ENCODE measurements around the gene ARCN1. TPM values are rescaled to one million over a fixed set of nuclear protein-coding genes. Genes with fewer than 3 reads are reported as not detected.

ARCN1 gene
- total and polyA plus RNA-seq, 9 of the 15 experiments (the other 6 are each of a cell fraction or from before 2014, with no cell fraction given) = 30.0 to 224 (median 76.4) TPM

DNA sequence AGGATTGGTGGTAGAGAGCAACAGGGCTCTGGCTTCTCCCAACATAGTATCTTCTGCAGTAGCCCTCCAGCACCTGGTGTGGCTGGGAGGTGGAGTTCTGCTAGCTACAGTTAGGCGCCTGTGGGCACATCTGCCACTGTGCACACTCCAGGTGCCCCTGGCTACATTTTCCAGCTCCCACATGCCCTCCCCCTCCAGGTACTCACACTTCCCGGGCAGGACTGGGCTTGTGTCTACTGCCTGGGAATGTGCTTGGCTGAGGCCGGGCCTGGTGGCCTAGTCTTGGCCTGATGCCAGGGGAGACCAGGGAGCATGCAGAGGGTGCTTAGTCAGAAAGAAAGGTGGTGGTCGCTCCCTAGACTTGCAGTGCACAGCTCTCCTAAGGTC is 51.1 kb downstream of the ARCN1 start:
- Histone ChIP-seq H3K4me3 (no peak overlapping the region), H3K27me3 (ENCODE audit: control insufficient read depth in 2 of 2, insufficient read depth in 2 of 2, low read length in 2 of 2) (no peaks in the 10 kb centered on the region), H3K9ac (ENCODE audit: insufficient read depth in 1 of 2, low read depth in 2 of 2, low read length in 2 of 2) (peak overlapping the region in 1 of 2 experiments; percentile 63; a peak in 2 of 4 replicates), H2AFZ (ENCODE audit: low read depth, low read length) (no peak overlapping the region), H3K79me2 (ENCODE audit: control insufficient read depth, insufficient read depth, low read length) (peaks cover 13% of the 10 kb centered on the region), H3K9me1 (ENCODE audit: control insufficient read depth, insufficient read depth, low read length) (no peaks in the 10 kb centered on the region), H3K27ac (ENCODE audit: extremely low read depth, low read depth, low read length) (no peak overlapping the region), H3K36me3 (ENCODE audit: control insufficient read depth, insufficient read depth, low read length) (peaks cover 27% of the 10 kb centered on the region), H3K4me1 (replicated peaks in 1 of 2; ENCODE audit: control insufficient read depth in 2 of 2, insufficient read depth in 2 of 2, low read length in 2 of 2) (peaks cover 28 to 53% of the 10 kb centered on the region in 2 experiments), H3K4me2 (ENCODE audit: insufficient read depth, low read length) (no peak overlapping the region), H3K9me3 (replicated peaks; ENCODE audit: control insufficient read depth, insufficient read depth, low read depth, low read length) (no peaks in the 10 kb centered on the region), H4K20me1 (replicated peaks; ENCODE audit: control insufficient read depth, insufficient read depth, low read length) (no peaks in the 10 kb centered on the region)
- ChIA-PET CTCF (ENCODE audit: low intra/inter-chr PET ratio) (no interaction called here), POLR2A (interaction anchor here (0.7 to 0.8 kb wide), 3 partner anchors 10 to 553 kb away, joined by 3 to 5 read pairs (median 4); no protein-coding TSS in a partner anchor)
- 94% methylated on average over 3 of the region's 4 CpGs for WGBS (ENCODE audit: insufficient coverage, low coverage, missing lambda C conversion rate)
- BruUV-seq (replicated peaks) = no TSS peak
- FAIRE-seq (no peak), DNase-seq (ENCODE audit: extremely low read depth in 1 of 4, low spot score in 3 of 4) (no peak), ATAC-seq (no peak)
- TF ChIP-seq NFIX (CRISPR knock-in tag; IDR thresholded peaks at IDR 0.05; ENCODE audit: low read depth) (peak; percentile 28; the same call in 1 of the 2 replicates), ILK (tag; IDR thresholded peaks at IDR 0.05; ENCODE audit: borderline replicate concordance, low read depth) (no peak), NFIC (IDR thresholded peaks at IDR 0.05) (peak; percentile 94)
- intact Hi-C loops (cut with micrococcal nuclease) (no loop called here), in situ Hi-C loops (cut with MboI) (no loop called here)

DNA sequence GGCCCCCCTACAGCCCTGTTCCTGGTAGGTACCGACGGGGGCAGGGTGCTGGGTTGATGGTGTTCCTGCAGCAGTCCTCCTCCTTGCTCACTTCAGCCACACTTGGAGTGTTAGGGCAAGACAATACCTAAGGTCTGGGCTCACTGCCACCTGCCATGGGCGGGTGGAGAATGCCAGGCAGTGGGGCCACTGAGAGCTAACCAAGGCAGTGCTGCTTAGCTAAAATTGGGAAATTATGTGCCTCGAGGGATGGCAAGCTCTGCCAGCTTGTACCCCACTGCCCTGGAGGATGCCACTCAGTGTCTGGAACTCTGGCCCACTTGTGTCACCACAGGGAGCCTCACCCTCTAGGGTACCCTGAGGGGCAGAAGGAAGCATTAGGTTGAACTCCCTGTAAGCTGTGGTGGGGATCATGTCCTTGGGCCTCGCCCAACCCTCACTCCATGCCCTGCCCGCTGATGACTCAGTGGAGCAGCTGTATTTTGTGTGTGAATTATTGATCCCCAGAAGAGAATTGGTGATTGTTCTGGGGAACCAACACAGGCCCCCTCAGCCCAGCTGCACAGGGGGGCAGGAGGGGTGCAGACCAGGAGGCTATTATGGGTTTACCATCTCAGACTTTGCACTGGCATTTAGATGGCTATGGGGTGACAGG is 53.0 kb downstream of the ARCN1 start:
- WGBS (ENCODE audit: insufficient coverage, low coverage, missing lambda C conversion rate) = 76% methylated on average over 6 of the region's 6 CpGs
- ChIA-PET POLR2A (interaction anchor here (1.0 to 1.8 kb wide), 3 partner anchors 10 to 12 kb away, joined by 3 to 6 read pairs (median 6); no protein-coding TSS in a partner anchor), CTCF (ENCODE audit: low intra/inter-chr PET ratio) (no interaction called here)
- DNase-seq (ENCODE audit: extremely low read depth in 1 of 4, low spot score in 3 of 4) = no peak
- Histone ChIP-seq H3K36me3 (ENCODE audit: control insufficient read depth, insufficient read depth, low read length) (peaks cover 39% of the 10 kb centered on the region; the same call in 2 of the 3 replicates), H3K27me3 (ENCODE audit: control insufficient read depth in 2 of 2, insufficient read depth in 2 of 2, low read length in 2 of 2) (no peaks in the 10 kb centered on the region), H2AFZ (ENCODE audit: low read depth, low read length) (no peak overlapping the region), H3K9me3 (replicated peaks; ENCODE audit: control insufficient read depth, insufficient read depth, low read depth, low read length) (no peaks in the 10 kb centered on the region), H3K79me2 (ENCODE audit: control insufficient read depth, insufficient read depth, low read length) (peaks cover 13% of the 10 kb centered on the region), H3K4me3 (no peak overlapping the region), H3K9me1 (ENCODE audit: control insufficient read depth, insufficient read depth, low read length) (no peaks in the 10 kb centered on the region), H3K27ac (ENCODE audit: extremely low read depth, low read depth, low read length) (no peak overlapping the region), H3K4me2 (ENCODE audit: insufficient read depth, low read length) (no peak overlapping the region), H4K20me1 (replicated peaks; ENCODE audit: control insufficient read depth, insufficient read depth, low read length) (peaks cover 5% of the 10 kb centered on the region; the same call in 1 of the 2 replicates), H3K9ac (ENCODE audit: insufficient read depth in 1 of 2, low read depth in 2 of 2, low read length in 2 of 2) (no peak overlapping the region), H3K4me1 (replicated peaks in 1 of 2; ENCODE audit: control insufficient read depth in 2 of 2, insufficient read depth in 2 of 2, low read length in 2 of 2) (peaks cover 20 to 56% of the 10 kb centered on the region in 2 experiments)
- FAIRE-seq = no peak
- intact Hi-C loops (cut with micrococcal nuclease) = no loop called here
- no TSS peak for BruUV-seq (replicated peaks)
- no peak for ATAC-seq
- in situ Hi-C loops (cut with MboI) = no loop called here
- TF ChIP-seq CHD1 (IDR thresholded peaks at IDR 0.05; ENCODE audit: low read length) (no peak), RBBP5 (IDR thresholded peaks at IDR 0.05; ENCODE audit: borderline replicate concordance, insufficient read depth, low read length, poor library complexity, severe bottlenecking) (no peak), PYGO2 (tag; IDR thresholded peaks at IDR 0.05) (no peak), LEF1 (IDR thresholded peaks at IDR 0.05) (no peak), JUNB (CRISPR knock-in tag; conservative IDR thresholded peaks at IDR 0.05) (no peak), ZNF696 (CRISPR knock-in tag; conservative IDR thresholded peaks at IDR 0.05) (no peak), ZNF124 (CRISPR knock-in tag; IDR thresholded peaks at IDR 0.05) (no peak), ZBTB1 (CRISPR knock-in tag; IDR thresholded peaks at IDR 0.05; ENCODE audit: borderline replicate concordance, low read depth) (no peak), HDAC8 (tag; IDR thresholded peaks at IDR 0.05) (no peak), PTBP1 (IDR thresholded peaks at IDR 0.05; ENCODE audit: low read depth, low read length) (no peak), ZNF24 (IDR thresholded peaks at IDR 0.05) (no peak), RBM22 (IDR thresholded peaks at IDR 0.05; ENCODE audit: low read depth, low read length, poor library complexity, severe bottlenecking) (no peak), NR4A1 (CRISPR knock-in tag; IDR thresholded peaks at IDR 0.05) (no peak), NR4A1 (tag; IDR thresholded peaks at IDR 0.05) (no peak), ZNF764 (CRISPR knock-in tag; IDR thresholded peaks at IDR 0.05; ENCODE audit: low read depth) (no peak)

Measured in K562 (cell line).